ENCODE data around the gene EFCC1.

Gene EFCC1

DNA sequence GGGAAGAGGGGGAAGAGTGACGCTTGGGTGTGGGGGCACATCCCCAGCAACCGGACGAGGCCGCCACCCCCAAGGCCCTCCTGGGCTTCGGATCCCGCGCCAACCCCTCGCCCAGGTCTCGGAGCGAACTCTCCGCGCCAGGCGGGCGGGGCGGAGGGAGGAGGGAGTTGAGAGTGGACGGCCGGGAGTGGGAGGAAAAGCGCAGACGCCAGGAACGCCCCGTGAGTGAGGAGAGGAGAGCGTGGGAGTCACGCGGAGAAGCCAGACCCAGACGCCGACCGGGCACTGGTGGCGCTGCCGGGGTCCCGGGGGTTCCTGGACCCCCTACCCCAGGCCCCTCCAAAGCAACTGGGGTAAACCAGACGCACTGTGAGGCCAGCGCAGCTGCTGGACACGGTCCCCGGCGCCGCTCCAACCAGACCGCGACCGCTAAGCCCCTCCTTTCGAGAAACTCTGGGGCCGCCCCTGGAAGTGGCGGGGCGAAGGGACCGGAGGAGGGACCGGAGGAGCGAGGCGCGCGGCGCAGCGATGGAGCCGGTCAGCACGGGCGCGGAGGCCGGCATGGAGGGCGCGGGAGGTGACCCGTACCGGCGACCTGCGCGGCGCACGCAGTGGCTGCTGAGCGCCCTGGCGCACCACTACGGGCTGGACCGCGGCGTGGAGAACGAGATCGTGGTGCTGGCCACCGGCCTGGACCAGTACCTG, at the start of gene EFCC1:
Gene EFCC1 (plus strand): TSS at position 204 of the 705 bp plus-strand sequence. CDS start 325 bp downstream, at position 529.
- no peak for DNase-seq (ENCODE audit: low spot score)

DNA sequence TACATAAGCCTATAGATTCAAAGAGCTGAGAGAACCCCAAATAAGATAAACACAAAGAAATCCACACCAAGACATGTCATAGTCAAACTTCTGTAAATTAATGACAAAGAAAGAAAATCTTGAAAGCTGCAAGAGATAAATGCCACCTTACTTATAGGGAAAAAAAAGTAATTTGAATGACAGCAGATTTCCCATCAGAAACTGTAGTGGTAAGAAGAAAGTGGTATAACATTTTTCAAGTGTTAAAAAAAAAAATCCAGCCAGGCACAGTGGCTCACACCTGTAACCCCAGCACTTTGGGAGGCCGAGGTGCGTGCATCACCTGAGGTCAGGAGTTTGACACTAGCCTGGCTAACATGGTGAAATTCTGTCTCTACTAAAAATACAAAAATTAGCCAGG, 44.7 kb upstream of the EFCC1 start:
- DNase-seq (ENCODE audit: low spot score) = no peak

DNA sequence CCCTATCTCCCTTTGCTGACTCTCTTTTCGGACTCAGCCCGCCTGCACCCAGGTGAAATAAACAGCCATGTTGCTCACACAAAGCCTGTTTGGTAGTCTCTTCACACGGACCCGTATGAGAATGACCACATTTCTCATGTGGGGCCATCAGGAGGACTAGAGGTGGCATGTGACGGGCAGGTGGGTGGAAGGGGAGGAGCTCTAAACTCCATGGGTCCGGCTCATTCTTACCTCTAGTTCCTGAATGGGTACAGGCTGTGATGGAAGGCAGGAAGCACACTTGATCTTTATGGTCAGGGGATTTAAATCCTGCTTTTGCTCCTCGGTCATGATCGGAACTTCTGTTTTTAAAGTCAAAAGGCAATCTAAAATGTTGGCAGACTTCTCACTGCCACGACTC, 35.8 kb upstream of the EFCC1 start:
- DNase-seq (ENCODE audit: low spot score) = no peak

GRCh38 chr3:128965818-128966217, 35.3 kb upstream of the EFCC1 start:
- no peak for DNase-seq (ENCODE audit: low spot score)

DNA sequence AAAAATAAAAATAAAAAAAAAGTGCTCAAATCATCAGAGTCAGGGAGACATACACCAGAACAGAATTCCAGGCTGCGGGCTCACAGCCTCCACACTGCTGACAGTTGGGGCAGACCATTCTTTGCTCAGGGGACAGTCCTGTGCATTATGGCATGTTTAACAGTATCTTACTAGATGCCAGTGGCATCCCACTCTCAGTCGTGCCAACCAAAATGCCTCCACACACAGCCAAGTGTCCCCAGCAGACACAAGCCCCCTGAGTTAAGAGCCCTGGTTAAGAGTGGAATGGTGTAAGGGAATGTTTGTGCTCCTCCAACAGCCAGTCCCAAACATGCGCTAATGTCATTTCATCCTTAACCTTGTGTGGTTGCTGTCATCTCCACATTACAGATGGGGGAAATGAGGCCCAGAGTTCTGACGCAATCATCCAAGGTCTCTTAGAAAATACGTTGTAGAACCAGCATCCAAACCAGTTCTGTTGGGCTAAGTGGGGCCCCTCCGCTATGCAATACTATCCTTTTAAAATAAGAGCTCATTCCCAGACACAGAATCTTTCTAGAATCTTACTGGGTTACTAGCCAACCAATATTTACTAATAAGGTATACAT, 33.3 kb upstream of the EFCC1 start:
- DNase-seq (ENCODE audit: low spot score) = no peak

DNA sequence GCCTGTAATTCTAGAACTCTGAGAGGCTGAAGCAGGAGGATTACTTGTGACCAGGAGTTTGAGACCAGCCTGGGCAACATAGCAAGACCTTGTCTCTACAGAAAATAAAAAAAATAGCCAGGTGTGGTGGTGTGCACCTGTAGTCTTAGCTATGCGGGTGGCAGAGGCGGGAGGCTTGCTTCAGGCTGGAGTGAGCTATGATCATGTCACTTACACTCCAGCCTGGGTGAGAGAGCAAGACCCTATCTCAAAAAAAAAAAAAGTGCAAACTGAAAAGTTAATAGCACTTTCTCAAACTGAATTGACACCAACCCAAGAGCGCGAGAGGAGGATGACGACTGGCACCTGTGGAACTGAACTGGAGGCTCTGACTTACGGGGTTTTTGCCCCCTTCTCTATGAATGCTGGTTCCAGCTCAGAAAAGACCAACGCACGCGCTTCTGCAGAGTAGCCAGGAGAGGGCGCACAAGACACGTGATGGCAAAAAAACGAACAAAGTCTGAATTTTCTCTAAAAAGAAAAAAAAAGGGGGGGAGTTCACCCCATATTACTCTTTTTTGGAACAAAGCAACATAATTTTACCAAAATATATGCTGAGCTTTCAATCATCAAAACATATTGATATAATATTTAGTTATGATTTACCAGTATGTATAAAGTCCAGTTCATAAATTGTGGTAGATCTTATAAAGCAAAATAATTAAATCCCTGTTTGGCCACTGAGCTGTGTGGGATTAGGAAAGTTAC, 30.9 kb upstream of the EFCC1 start:
- DNase-seq (ENCODE audit: low spot score) = peak; percentile 69

DNA sequence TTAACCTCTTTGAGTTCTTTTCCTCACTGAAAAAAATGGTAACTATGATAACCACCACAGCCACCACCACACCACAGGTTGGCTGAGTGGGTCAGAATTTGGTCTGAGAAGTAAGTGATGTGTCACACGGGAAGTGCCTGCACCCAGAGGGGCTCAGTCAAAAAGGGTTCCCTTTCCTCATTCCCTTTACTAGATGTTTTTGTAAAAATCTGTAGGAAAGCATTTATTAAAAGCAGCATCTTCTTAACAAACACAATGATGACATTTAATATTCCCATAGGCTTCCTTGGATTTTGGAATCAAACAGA, 30.4 kb upstream of the EFCC1 start:
- DNase-seq (ENCODE audit: low spot score) = no peak

- no peak for DNase-seq (ENCODE audit: low spot score)
Observed at GRCh38 chr3:128971421-128972100, 29.5 kb upstream of the EFCC1 start.

DNA sequence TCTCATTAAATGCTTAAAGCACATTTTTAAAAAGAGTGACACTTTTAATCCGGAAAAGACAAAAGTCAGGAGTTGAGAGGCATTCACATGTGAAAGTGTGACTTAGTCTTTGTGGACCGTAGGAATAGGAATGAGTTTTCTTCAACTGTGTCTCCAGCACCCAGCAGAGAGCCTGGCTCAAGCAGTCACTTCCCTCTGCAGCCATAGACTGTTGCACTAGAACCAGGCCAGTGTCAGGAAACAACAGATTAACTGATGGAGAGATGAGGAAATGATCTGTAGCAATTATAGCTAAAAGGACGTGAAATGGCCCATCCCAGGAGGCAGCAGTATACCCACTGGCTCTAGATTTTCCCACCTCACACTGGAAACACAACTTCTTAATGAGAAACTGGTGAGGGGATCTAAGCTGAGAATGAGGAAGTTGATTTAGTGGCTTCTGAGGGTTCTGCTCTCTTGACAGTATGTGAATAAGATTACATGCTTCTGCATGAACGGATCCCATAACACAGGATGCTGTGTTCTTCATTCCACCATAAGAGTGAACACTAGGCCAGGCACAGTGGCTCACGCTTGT, 27.0 kb upstream of the EFCC1 start:
- no peak for DNase-seq (ENCODE audit: low spot score)

DNA sequence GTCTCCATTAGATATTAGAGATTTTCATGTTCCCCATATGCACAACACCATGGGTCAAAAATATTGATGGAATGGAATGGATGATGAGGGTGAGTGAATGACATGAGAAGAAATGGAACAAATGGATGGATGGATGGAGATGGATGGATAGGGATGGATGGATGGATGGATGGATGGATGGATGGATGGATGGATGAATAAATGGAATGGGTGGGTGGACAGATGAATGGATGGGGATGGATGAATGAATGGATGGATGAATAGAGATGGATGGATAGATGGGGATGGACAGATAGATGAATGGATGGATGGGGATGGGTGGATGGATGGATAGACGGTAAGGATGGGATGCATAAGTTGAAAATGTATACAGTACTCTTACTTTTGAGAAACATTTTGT, 25.8 kb upstream of the EFCC1 start:
- DNase-seq (ENCODE audit: low spot score) = no peak

DNA sequence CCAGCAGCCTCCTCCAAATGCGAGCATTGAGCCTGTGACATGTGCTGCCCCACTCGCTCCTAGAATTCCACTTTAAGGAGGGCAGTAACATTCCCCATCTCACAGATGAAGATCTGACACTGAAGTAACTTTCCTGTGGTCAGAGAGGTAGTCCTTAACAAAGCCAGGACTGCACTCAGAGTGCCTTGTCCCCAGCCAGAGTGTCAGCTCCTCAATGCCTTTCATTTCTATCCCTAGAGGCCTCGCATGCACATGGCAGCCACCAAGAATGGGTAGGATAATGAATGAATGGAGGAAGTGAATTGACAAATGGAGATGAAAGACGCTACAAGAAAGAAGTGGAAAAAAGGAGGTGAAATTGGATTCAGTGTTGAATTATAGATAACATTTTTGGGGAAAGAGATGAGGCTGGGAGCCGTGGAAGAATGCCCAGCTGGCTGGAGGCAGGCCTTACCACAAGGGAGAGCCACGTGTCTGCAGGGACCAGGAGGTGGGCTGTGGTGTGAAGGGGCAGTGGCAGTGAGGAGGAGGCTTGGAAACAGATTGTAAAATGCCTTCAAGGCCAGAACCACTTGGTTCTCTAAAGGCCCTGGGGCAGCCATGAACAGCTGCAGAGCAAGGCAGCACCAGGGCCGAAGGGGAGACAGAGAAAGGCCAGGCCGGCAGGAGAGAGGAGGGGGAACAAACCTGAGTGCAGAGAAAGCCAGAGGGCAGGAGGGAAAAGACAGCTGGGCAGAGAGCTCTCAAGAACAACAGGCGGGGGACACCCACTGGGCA, 17.6 kb upstream of the EFCC1 start:
- DNase-seq (ENCODE audit: low spot score) = no peak

DNA sequence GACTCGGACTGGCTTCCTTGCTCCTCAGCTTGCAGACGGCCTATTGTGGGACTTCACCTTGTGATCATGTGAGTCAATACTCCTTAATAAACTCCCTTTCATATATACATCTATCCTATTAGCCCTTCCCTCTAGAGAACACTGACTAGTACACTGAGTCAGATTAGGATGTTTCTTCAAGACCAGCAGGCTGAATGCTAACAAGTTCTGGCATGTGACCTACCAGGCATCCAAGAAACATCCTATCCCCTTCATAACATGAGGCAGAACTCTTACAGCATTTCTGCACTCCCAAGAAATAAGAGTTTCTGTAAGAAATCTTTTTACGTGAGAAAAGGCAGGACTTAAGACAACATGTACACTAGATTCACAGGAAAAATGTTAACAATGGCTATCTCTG, 16.5 kb upstream of the EFCC1 start:
- DNase-seq (ENCODE audit: low spot score) = no peak

GRCh38 chr3:128987302-128988100, 13.6 kb upstream of the EFCC1 start:
- no peak for DNase-seq (ENCODE audit: low spot score)

DNA sequence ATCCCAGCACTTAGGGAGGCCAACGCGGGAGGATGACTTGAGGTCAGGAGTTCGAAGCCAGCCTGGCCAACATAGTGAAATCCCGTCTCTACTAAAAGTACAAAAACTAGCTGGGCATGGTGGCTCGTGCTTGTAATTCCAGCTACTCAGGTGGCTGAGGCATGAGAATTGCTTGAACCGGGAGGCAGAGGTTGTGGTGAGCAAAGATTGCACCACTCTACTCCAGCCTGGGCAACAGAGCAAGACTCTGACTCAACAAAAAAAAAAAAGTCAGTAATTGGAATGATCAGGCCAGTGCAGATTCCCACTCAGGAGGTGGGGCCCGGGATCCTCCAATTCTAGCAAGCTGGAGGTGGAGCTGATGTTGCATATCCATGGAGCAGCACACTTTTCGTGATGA, 12.8 kb upstream of the EFCC1 start:
- DNase-seq (ENCODE audit: low spot score) = no peak

DNA sequence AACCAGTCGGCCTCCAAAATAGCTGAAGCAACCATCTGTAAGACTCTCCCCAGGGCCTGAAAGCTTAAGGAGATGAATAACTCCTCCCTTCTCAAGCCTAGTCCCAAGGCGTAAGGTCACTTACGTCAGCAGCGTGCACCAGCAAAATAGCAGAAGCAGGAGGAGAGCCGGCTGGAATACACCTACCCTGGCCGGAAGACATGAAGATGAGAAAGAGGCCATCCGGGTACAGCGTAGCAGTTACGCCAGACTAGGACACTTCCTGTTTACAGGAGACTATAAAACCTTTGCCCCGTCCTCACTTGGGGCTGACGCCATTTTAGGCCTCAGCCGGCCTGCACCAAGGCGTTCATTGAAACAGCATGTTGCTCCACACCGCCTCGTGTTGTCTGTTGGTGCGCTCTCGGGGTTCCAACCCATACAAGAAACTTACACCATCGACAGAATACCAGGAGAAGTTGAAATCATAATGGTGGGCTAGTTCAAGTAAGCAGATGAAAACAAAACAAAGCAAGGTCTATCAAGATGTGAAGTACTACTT, 9.7 kb upstream of the EFCC1 start:
- no peak for DNase-seq (ENCODE audit: low spot score)

- DNase-seq (ENCODE audit: low spot score) = no peak
Observed at GRCh38 chr3:128992926-128993460, 8.1 kb upstream of the EFCC1 start.

GRCh38 chr3:128993461-128994172, 7.5 kb upstream of the EFCC1 start, which contains the start of gene CFAP92:
CFAP92 (minus strand) TSS chr3:128994076; CDS start chr3:128993304, 772 bp downstream.
- DNase-seq (ENCODE audit: low spot score) = peak; percentile 83

DNA sequence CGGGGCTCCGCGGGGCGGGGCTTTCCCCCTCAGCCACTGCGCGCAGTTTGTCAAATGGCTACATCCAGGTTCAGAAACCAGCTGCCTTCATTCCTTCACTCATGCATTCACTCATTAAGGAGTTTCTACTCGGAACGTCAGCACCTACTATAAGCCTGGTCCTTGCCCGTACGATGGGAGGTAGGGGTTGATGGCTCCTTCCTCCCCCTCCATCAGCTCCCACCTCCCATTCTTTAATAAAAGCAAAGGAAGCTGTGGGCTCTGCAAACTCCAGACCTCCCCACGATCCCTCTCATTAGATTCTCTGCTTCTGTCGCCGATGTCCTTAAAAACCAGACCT, 7.0 kb upstream of the EFCC1 start:
- no peak for DNase-seq (ENCODE audit: low spot score)
